Neural cell (in vitro differentiated cells): Measurements from ENCODE around the gene SKP1.

Experiments used
- CTCF ChIP-seq: fragments of 450-650 bp; IDR thresholded peaks from 2 replicates; pipeline ENCODE4 v1.5.1; 2014; ENCODE audit warnings: antibody characterized with exemption, mild to moderate bottlenecking, moderate library complexity; ENCODE audit not compliant: poor library complexity, severe bottlenecking
- EP300 ChIP-seq: fragments of 450-650 bp; conservative IDR thresholded peaks from 2 replicates; pipeline ENCODE4 v1.6.1; 2014; ENCODE audit warnings: antibody characterized with exemption, mild to moderate bottlenecking, moderate library complexity; ENCODE audit not compliant: poor library complexity, severe bottlenecking
- EZH2 ChIP-seq: fragments of 200-600, 300-800 bp; shearing (Covaris generic), sonication (generic); IDR thresholded peaks from 2 replicates; pipeline ENCODE4 v1.6.1; 2014; ENCODE audit warnings: antibody characterized with exemption, low read length, borderline replicate concordance, mild to moderate bottlenecking; ENCODE audit not compliant: insufficient read depth, poor library complexity, severe bottlenecking
- MXI1 ChIP-seq: fragments of 450-650 bp; conservative IDR thresholded peaks from 2 replicates; pipeline ENCODE4 v1.6.1; 2014; ENCODE audit warnings: antibody characterized with exemption, mild to moderate bottlenecking; ENCODE audit not compliant: poor library complexity, severe bottlenecking
- POLR2AphosphoS5 ChIP-seq: IDR thresholded peaks from 2 replicates; pipeline ENCODE4 v1.6.1; 2012
- REST ChIP-seq: IDR thresholded peaks from 2 replicates; pipeline ENCODE4 v1.6.1; 2012; ENCODE audit warnings: borderline replicate concordance

- TF ChIP-seq CTCF (no peak), MXI1 (no peak), REST (no peak), EP300 (no peak), EZH2 (no peak), POLR2AphosphoS5 (no peak)
These were observed 76.3 kb downstream of the SKP1 start for GRCh38 chr5:134100283-134101091.
